Chondrocyte (in vitro differentiated cells): ENCODE data around the gene CCL16. TPM values are rescaled to one million over a fixed set of nuclear protein-coding genes. Genes with fewer than 3 reads are reported as not detected.

Experiments used
- DNase-seq: peaks from one replicate; pipeline ENCODE4 v3.0.0; 2021; ENCODE audit warnings: mixed read lengths, low spot score
- H3K27ac Mint-ChIP-seq: one replicate; pipeline ENCODE4 v1.8.0; 2021; ENCODE audit warnings: mild to moderate bottlenecking, moderate library complexity, mixed read lengths; ENCODE audit not compliant: unreplicated experiment
- H3K27me3 Mint-ChIP-seq: 2 replicates; pipeline ENCODE4 v1.8.0; 2021; ENCODE audit warnings: low read depth, mixed read lengths
- H3K36me3 Mint-ChIP-seq: 2 replicates; pipeline ENCODE4 v1.8.0; 2021; ENCODE audit warnings: low read depth, mixed read lengths
- H3K4me1 Mint-ChIP-seq: 2 replicates; pipeline ENCODE4 v1.8.0; 2021; ENCODE audit warnings: low read depth, mild to moderate bottlenecking, mixed read lengths
- H3K4me3 Mint-ChIP-seq: one replicate; pipeline ENCODE4 v1.8.0; 2021; ENCODE audit warnings: mild to moderate bottlenecking, moderate library complexity, mixed read lengths; ENCODE audit not compliant: unreplicated experiment
- H3K9me3 Mint-ChIP-seq: 2 replicates; pipeline ENCODE4 v1.8.0; 2021; ENCODE audit warnings: low read depth, mixed read lengths
- total RNA-seq: library from RNA; stranded (reverse); gene quantifications from 3 replicates; pipeline ENCODE4 v1.2.1, GENCODE V29; 2021
- TF ChIP-seq, protein P1 (sequence below): fragments of 200-600 bp; sonication (generic); IDR thresholded peaks from 2 replicates; pipeline ENCODE4 v1.5.0; 2021; ENCODE audit warnings: antibody characterized with exemption, mild to moderate bottlenecking, moderate library complexity

CCL16 gene
- total RNA-seq, 1 donor from 2014 or later, result not detected

- H3K4me3 Mint-ChIP-seq, result no peak overlapping the region
Measured at GRCh38 chr17:36004594-36005108, 23.4 kb upstream of the CCL16 start.

DNA sequence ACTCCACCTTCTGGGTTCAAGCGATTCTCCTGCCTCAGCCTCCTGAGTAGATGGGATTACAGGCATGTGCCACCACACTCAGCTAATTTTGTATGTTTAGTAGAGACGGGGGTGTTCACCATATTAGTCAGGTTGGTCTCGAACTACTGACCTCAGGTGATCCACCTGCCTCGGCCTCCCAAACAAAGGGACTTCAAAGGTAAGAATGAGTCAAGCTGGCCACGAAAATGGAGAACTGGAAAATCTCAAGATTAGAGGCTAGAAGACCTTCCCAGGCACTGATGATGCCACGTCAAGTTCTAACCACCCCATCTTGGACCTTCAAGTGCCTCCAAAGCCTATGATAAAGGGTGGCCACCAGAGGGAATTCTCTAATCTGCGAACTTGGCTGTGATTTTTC lies 21.3 kb upstream of the CCL16 start:
- H3K4me1 Mint-ChIP-seq, result no peaks in the 10 kb centered on the region
- TF ChIP-seq, protein P1, sequence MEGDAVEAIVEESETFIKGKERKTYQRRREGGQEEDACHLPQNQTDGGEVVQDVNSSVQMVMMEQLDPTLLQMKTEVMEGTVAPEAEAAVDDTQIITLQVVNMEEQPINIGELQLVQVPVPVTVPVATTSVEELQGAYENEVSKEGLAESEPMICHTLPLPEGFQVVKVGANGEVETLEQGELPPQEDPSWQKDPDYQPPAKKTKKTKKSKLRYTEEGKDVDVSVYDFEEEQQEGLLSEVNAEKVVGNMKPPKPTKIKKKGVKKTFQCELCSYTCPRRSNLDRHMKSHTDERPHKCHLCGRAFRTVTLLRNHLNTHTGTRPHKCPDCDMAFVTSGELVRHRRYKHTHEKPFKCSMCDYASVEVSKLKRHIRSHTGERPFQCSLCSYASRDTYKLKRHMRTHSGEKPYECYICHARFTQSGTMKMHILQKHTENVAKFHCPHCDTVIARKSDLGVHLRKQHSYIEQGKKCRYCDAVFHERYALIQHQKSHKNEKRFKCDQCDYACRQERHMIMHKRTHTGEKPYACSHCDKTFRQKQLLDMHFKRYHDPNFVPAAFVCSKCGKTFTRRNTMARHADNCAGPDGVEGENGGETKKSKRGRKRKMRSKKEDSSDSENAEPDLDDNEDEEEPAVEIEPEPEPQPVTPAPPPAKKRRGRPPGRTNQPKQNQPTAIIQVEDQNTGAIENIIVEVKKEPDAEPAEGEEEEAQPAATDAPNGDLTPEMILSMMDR, result no peak
- no peak overlapping the region for H3K4me3 Mint-ChIP-seq
- H3K36me3 Mint-ChIP-seq, result no peaks in the 10 kb centered on the region
- no peaks in the 10 kb centered on the region for H3K9me3 Mint-ChIP-seq
- no peak for DNase-seq
- H3K27me3 Mint-ChIP-seq, result peaks cover 22% of the 10 kb centered on the region
- no peak overlapping the region for H3K27ac Mint-ChIP-seq

More at GRCh38 chr17:36004594-36005108, 23.4 kb upstream of the CCL16 start:
- TF ChIP-seq, protein P1, result no peak
- Mint-ChIP-seq H3K27ac (no peak overlapping the region), H3K4me1 (no peaks in the 10 kb centered on the region), H3K36me3 (no peaks in the 10 kb centered on the region), H3K27me3 (peaks cover 15% of the 10 kb centered on the region), H3K9me3 (peaks cover 6% of the 10 kb centered on the region)
- DNase-seq, result no peak

- Mint-ChIP-seq H3K9me3 (no peaks in the 10 kb centered on the region), H3K4me3 (no peak overlapping the region), H3K36me3 (no peaks in the 10 kb centered on the region), H3K27me3 (peaks cover 26% of the 10 kb centered on the region), H3K4me1 (no peaks in the 10 kb centered on the region), H3K27ac (no peak overlapping the region)
- TF ChIP-seq, protein P1, result no peak
- DNase-seq, result no peak
Measured at GRCh38 chr17:36001862-36002603, 20.7 kb upstream of the CCL16 start.

GRCh38 chr17:36001110-36001771 lies 19.9 kb upstream of the CCL16 start, which contains the start of gene CCL15:
Gene CCL15 (minus strand): TSS chr17:36001553. CDS start chr17:36001492, 61 bp downstream.
- Mint-ChIP-seq H3K4me1 (no peaks in the 10 kb centered on the region), H3K9me3 (no peaks in the 10 kb centered on the region), H3K27me3 (peaks cover 32% of the 10 kb centered on the region), H3K36me3 (no peaks in the 10 kb centered on the region), H3K27ac (no peak within 1 kb of the TSS), H3K4me3 (no peak within 1 kb of the TSS)
- TF ChIP-seq, protein P1, result no peak
- DNase-seq, result no peak

GRCh38 chr17:36000732-36001109 lies 19.4 kb upstream of the CCL16 start:
- H3K27me3 Mint-ChIP-seq, result peaks cover 30% of the 10 kb centered on the region
- no peak overlapping the region for H3K27ac Mint-ChIP-seq
- no peak overlapping the region for H3K4me3 Mint-ChIP-seq
- H3K4me1 Mint-ChIP-seq, result no peaks in the 10 kb centered on the region
- no peaks in the 10 kb centered on the region for H3K36me3 Mint-ChIP-seq
- TF ChIP-seq, protein P1, result no peak
- H3K9me3 Mint-ChIP-seq, result no peaks in the 10 kb centered on the region
- DNase-seq, result no peak
